ENCODE data around the gene TSPAN9.

TSPAN9 gene

GRCh38 chr12:3125674-3126073, 48.5 kb downstream of the TSPAN9 start:
- no peak for DNase-seq

- no peak for DNase-seq
Measured at GRCh38 chr12:3127832-3128231, 50.7 kb downstream of the TSPAN9 start.

- DNase-seq: no peak
Measured at GRCh38 chr12:3128498-3129293, 51.5 kb downstream of the TSPAN9 start.

DNA sequence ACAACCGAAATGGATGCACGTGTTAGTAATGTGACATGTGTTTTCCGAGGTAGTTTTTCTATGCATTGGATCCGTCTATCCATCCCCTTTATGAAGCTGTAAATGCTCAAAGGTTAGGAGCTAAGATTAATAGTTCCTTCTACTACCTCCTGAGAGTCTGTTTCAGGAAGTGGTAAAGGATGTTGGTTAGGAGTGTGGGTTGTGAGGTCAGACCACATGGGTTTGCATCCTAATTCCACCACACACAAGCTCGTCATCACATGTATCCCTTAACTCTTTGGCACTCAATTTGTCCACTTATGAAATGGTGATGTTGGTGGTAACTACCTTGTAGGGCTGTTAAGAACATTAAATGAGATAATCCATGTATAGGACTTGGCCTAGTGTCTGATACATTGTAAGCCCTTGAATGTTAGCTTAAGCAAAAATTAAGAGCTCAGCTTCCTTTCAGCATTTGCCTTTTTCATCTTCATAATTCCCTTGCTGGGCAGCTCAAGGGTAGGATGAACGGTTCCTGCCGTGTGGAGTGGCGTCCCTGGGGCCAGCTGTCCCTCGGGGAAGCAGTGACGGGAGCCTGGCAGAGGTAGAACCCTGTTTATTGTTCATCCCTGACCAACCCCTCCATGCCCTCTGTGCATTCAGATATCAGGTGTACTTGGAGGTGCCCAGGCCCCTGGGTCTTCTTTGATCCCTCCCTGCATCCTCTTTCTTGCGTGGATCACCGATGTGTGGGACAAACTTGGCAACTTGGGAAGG, 52.3 kb downstream of the TSPAN9 start:
- DNase-seq: peak in 1 of 2 donors; percentile 40

GRCh38 chr12:3130057-3130830, 53.1 kb downstream of the TSPAN9 start:
- DNase-seq: peak in 1 of 2 donors; percentile 6

- no peak for DNase-seq
Measured at GRCh38 chr12:3131129-3131528, 54.0 kb downstream of the TSPAN9 start.

GRCh38 chr12:3132636-3133404, 55.6 kb downstream of the TSPAN9 start:
- DNase-seq: no peak

GRCh38 chr12:3133405-3133783, 56.2 kb downstream of the TSPAN9 start:
- no peak for DNase-seq

DNA sequence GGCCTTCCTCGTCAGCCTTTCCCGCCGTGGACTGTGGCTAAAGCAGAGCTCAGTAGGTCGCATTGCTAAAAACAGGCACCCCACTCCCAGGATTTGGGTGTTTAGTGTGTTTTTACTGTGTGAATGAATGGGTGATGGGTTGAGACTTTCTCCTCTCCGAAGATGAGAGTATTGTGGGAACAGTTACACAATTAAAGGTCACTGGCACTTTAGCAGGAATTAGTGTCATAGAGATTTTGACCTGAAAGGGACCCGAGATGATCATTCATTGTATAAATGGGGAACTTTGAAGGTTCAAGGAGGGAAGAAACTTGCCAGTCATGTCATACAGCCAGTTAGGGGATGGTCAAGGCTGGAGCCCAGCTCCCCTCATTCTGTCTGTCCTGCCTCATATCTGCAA, 56.9 kb downstream of the TSPAN9 start:
- no peak for DNase-seq

DNA sequence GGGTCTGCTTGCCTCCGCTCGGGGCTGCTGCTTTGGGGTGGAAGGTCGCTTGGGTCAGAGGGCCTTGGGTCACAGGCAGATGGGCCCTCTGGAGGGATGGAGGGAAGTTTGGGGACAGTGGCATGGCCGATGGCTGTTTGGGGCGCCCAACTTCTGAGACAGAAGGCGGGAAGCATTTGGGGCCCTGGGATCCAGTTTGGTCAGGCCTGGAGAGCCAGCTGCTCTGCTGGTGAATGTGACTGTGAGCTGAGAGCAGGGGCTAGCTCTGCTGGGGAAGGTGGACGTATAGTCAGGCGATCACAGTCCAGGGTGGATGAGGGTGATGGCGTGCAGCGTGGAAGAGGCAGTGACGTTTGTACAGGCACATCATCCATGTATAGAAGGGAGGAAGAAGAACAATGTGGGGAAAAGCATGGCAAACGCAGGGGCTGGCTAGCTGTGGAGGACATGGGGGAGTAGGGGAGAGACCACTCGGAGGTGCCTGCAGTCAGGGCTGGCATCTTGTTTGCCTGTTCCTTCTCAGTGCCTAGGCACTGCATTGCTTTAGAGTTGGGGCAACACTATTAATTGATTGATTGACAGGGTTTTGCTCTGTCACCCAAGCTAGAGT, 57.5 kb downstream of the TSPAN9 start:
- DNase-seq: no peak

GRCh38 chr12:3135522-3136461, 58.6 kb downstream of the TSPAN9 start:
- peak in 1 of 2 donors; percentile 22 for DNase-seq

DNA sequence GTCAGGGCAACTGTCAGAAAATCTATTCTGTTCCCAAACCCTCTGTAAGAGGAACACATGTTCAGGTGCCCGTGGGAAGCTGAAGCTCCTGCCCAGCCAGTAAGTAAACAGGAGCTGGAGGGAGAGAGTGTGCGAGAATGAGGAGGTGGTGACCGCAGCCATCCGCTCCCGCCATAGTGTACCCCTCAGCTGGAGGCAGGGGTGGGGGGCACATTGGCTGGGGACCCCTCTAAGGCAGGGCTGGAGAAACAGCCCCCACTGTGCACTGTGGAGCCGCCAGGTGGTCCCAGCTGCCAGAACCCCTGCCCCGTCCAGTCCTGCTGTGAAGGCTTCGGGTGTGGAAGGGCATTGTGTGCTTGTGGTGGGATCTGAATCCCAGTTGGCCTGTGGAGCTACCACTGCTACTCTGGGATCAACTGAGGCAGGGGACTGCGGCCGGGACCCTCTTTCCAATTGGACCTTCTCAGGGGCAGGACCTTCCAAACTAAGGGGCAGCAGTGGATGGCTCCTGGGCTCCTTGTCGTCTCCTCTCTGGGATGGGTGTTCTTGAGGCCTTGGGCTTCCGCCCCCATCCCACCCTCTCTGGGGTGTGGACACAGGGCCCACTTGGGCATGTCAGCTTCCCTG, 59.6 kb downstream of the TSPAN9 start:
- DNase-seq: no peak

DNA sequence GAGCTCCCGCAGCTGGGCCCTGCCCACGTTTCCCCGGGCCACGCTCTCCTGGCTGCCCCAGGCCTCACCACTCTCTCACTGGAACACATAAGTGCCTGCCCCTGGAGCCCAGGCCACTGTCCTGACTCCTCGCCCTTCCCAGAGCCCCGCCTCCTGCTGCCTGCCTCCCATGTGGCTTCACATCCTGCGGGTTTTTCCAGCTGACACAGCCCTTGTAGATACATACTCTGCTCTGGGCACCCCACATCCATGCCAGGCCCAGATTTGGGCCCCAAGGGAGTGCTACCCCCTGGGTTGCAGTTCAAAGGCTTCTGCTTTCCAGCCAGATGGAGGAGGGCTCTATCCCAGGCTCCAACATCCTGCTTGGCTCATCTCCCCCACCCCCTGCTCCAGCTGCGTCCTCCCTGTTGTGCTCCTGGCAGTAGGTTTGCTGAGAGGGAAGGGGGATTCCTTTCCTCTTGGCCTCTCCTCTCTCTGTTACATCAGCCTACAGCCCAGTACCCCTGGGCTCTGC, 60.1 kb downstream of the TSPAN9 start:
- no peak for DNase-seq

DNA sequence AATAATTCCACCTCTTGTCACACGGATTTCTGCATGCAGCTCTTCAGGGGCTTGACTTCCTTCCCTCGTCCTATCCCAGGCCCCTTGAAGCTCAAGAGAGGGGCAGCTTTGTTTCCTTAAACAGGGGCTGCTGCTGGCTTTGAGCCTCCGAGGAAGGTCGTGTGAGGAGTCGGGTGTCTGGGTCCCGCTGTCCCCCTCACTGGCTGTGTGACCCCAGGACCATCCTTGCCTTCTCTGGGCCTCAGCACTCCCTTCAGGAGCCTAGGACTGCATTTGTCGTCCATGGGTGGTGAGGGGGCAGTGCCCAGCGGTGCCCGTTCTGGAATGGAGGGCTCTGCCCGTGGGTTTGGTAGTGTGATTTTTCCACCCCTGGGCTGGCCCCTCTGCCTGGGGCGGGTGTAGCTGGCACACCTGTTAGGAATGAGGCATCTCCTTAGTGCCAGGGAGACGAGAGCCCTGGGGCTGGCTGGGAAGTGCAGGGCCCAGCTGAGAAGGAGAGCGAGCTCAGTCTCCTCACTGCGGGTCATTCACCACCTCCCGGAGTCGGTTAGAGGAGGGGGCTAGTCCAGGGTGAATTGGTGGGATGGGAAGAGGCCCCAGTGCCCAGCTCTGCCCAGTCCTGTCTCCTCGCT, 60.8 kb downstream of the TSPAN9 start:
- DNase-seq: no peak

- DNase-seq: no peak
Measured at GRCh38 chr12:3138941-3139511, 61.8 kb downstream of the TSPAN9 start.

DNA sequence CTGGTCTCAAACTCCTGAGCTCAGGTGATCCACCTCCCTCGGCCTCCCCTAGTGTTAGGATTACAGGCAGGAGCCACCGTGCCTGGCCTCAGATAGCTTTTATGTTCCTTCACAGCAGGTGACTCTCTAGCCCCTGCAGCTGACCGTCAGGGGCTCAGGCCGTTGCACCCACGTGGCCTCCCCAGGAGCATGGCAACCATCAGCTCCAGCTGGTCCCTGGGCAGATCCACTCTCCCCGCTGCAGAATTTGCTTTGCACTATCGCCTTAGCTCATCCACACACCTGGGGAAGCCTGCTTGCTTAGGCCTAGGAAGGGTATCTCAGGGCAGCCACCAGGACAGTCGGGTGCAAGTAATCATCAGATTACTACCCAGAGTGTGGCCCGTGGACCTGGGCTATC, 62.6 kb downstream of the TSPAN9 start:
- DNase-seq: no peak

GRCh38 chr12:3140284-3140683, 63.1 kb downstream of the TSPAN9 start:
- no peak for DNase-seq

DNA sequence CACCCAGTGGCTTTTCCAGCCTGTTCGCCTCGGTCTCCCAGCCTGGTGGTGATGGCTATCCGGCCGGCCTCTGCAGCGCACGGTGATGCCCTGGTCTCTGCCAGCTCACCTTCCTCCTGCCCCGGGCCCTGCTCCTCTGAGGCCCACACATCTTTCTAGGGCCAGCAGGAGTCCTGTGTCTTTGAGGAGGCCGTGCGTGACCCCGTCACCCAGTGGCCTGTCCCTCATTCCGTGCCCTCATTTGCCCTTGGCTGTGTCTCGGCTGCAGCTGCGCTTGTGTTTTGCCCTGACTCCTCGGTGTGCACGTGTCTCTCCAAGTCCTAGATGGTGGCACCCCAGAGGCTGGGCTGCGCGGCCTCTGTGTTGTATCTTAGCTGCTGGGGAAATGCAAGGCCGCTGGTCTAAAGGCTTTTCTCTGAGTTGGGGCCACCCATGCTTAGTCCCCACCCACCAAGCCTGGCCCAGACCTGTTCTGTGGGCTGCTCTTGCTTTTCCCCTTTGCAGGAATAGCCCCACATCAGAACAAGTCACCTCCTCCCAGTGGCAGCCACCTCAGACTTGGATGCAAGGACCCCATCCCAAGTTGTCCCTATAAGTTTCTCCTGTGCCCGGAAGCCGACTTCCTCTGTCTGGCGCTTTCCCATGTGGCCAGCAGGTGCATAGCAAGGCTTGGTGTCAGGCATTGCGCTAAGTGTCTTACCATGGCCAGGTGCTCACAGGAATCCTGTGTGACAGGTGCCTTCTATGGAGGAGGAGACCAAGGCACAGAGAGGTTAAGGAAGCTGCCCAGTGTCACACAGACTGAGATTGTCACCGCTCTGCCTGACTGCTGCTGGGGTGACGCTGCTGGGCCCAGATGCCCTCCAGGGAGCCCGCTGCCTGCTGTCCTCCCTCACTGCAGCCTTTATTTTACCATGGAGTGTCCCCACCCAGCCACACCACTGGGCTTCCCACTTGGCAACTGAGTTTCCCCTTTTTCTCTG, 64.5 kb downstream of the TSPAN9 start:
- no peak for DNase-seq
